GM13976 (cell line): ENCODE results near the gene SMAGP.

Experiments used
- DNase-seq: peaks from one replicate; pipeline ENCODE4 v3.0.0; 2012; ENCODE audit warnings: low spot score
- CTCF ChIP-seq: IDR thresholded peaks from 2 replicates; pipeline ENCODE4 v1.5.1; 2012; ENCODE audit warnings: borderline replicate concordance, mild to moderate bottlenecking; ENCODE audit not compliant: insufficient read depth; ENCODE audit errors: extremely low read depth, missing control alignments, control extremely low read depth
- in situ Hi-C: fragments of 300-500 bp; cut with MboI; formaldehyde crosslinking; loops from one replicate; pipeline ENCODE4 v1.12.0; 2022; ENCODE audit warnings: low sequenced_read_pairs, mixed read lengths, inconsistent platforms; ENCODE audit not compliant: unreplicated experiment

Gene SMAGP

DNA sequence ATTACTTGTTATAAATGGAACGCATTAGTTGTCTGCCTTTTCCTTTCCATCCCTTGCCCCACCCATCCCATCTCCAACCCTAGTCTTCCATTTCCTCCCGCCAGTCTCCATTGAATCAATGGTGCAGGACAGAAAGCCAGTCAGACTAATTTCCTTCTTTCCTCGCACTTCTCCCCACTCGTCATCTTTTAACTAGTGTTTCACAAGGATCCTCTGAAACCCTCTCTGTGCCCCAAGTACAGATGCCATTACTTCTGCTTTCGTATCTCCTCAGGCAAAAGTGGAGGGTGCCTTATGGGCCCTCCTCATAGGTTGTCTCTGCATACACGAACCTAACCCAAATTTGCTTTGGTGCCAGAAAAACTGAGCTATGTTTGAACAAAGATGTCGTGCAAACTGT lies 27.3 kb downstream of the SMAGP start:
- no peak for DNase-seq
- TF ChIP-seq CTCF: no peak
- in situ Hi-C loops: no loop called here

DNA sequence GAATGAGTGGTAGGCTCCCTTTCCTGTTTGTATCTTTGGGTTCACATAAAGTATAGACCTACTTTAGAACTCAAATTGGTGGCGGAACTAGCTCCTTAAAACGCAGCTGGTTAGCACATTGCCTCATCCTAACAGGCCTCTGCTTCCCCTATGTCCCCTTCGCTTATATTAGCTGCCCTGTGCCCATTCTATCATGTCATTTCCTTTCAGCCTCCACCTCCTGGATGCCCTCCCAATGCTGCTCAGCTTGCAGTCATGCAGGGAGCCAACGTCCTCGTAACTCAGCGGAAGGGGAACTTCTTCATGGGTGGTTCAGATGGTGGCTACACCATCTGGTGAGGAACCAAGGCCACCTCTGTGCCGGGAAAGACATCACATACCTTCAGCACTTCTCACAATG lies 28.1 kb downstream of the SMAGP start:
- in situ Hi-C loops: no loop called here

GRCh38 chr12:51240971-51241370 lies 29.2 kb downstream of the SMAGP start:
- no peak for TF ChIP-seq CTCF
- DNase-seq: no peak
- in situ Hi-C loops: no loop called here

More for the DNA sequence above, 28.1 kb downstream of the SMAGP start:
- TF ChIP-seq CTCF: no peak
- DNase-seq: no peak

DNA sequence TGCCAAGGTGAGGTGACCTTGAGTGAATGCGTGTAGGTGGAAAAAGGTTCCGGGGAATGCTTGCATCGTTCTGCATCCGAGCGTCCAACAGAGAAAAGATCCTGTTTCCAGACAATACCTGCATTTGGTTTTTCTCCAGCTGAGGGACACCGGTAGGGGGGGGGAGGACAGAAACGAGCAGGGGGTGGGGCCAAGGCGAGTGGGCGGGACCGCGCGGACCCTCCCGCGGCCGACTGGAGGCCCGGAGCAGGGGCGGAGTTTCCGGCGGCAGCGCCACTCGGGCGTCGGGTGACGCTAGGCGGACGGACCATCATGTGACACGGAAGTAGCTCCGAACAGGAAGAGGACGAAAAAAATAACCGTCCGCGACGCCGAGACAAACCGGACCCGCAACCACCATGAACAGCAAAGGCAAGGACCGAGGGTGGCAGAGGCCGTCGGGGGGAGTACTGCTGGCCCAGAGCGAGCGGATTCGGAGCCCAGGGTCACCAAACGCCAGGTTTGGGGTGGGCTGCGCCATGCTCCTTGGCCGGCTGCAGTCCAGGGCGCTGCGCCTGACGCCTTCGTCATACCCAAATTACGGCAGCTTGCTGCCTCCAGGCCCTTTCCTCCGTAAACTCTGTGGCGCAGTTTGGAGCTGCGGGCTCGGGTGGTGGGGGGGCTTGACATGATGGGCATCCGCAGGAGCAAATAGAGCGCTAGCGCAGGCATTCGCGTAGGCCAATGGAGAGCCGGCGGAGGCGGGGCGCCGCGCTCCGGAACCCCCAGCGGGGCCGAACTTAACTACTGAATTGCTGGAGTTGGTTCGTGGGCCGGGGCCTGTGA lies 31.5 kb downstream of the SMAGP start, which contains the start of gene DAZAP2:
DAZAP2 (plus strand) TSS at position 317 of the 825 bp plus-strand sequence; CDS start at position 399, 82 bp downstream.
- peak; percentile 98 for DNase-seq
- no peak for TF ChIP-seq CTCF
- in situ Hi-C loops: no loop called here

DNA sequence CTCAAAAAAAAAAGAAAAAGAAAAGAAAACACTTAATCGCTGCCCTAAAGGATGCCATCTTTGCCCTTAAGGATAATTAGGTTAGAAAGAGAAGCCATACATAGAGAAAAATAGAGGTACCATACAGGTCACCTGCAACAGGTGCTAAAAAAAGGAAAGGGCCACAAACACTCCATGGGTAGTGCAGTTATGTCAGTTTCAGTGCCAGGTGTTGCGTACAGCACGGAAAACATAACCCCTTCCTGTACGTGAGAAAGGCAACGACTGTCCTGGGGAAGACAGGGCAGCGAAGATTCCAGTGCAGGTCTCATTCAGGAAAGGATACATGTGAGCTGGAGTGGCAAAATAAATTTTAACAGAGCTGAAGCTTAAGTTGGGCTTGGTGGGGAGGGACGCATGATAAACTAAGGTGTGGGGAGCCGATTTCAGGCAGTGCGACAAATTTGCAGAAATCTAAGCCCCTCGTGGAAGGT lies 32.1 kb downstream of the SMAGP start:
- no peak for DNase-seq
- no peak for TF ChIP-seq CTCF
- in situ Hi-C loops: no loop called here

DNA sequence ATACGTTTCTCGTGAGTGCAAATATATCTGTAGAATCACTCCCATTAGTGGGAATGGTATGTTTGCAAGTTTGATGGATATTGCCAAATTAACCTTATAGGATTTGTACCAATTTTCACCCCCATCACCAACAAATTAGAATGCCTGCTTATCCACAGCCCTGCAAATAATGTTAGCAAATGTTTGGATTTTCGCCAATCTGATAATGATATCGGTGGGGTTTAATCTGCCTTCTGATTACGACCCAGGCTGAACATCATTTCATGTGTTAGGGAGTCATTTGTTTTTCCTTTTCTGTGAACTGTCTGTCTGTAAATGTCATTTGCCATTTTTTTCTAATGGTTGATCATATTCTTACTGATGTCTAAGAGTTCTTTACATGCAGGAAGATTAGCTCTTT lies 35.7 kb downstream of the SMAGP start:
- DNase-seq: no peak
- no peak for TF ChIP-seq CTCF
- in situ Hi-C loops: no loop called here
